Neural cell (in vitro differentiated cells): Measurements from ENCODE around the gene GBE1. TPM values are rescaled to one million over a fixed set of nuclear protein-coding genes. Genes with fewer than 3 reads are reported as not detected.

Experiments used
- H2AFZ ChIP-seq: fragments of 200-600, 300-800 bp; sonication (generic), shearing (Covaris generic); 2 replicates; pipeline ENCODE4 v1.6.0; 2014; ENCODE audit warnings: low read depth, mild to moderate bottlenecking, antibody characterized with exemption, low read length, moderate library complexity
- H3F3A ChIP-seq: fragments of 200-600 bp; shearing (Covaris generic); 2 replicates; pipeline ENCODE4 v1.6.1; 2016; ENCODE audit warnings: mild to moderate bottlenecking, moderate library complexity, mixed read lengths, antibody characterized with exemption, low read length; ENCODE audit not compliant: insufficient read depth, poor library complexity, severe bottlenecking
- H3K27ac ChIP-seq: fragments of 200-600, 300-800 bp; sonication (generic), shearing (Covaris generic); 2 replicates; pipeline ENCODE4 v1.5.1; 2014; ENCODE audit warnings: mild to moderate bottlenecking, low read length, moderate library complexity
- H3K27me3 ChIP-seq: fragments of 300-800, 200-600 bp; sonication (generic), shearing (Covaris generic); 2 replicates; pipeline ENCODE4 v1.6.0; 2014; ENCODE audit warnings: mild to moderate bottlenecking, low read depth, low read length, moderate library complexity; ENCODE audit not compliant: insufficient read depth
- H3K36me3 ChIP-seq: fragments of 300-800, 200-600 bp; sonication (generic), shearing (Covaris generic); 2 replicates; pipeline ENCODE4 v1.5.1; 2014; ENCODE audit warnings: mild to moderate bottlenecking, antibody characterized with exemption, low read length, moderate library complexity; ENCODE audit not compliant: insufficient read depth
- H3K4me2 ChIP-seq: fragments of 300-800, 200-600 bp; sonication (generic), shearing (Covaris generic); 2 replicates; pipeline ENCODE4 v1.6.0; 2014; ENCODE audit warnings: mild to moderate bottlenecking, low read length
- H3K4me3 ChIP-seq: fragments of 300-800, 200-600 bp; sonication (generic), shearing (Covaris generic); 2 replicates; pipeline ENCODE4 v1.5.1; 2014; ENCODE audit warnings: mild to moderate bottlenecking, low read length, moderate library complexity
- H3K79me2 ChIP-seq: fragments of 200-600 bp; shearing (Covaris generic); replicated peaks from 2 replicates; pipeline ENCODE4 v1.6.0; 2014; ENCODE audit warnings: mild to moderate bottlenecking, low read length, moderate library complexity; ENCODE audit not compliant: insufficient read depth
- H3K9ac ChIP-seq: fragments of 300-800, 200-600 bp; sonication (generic), shearing (Covaris generic); 2 replicates; pipeline ENCODE4 v1.6.1; 2016; ENCODE audit warnings: mild to moderate bottlenecking, low read length, mixed read lengths
- H3K9me2 ChIP-seq: fragments of 200-600 bp; shearing (Covaris generic); 2 replicates; pipeline ENCODE4 v1.6.1; 2016; ENCODE audit warnings: mild to moderate bottlenecking, low read length, mixed read lengths; ENCODE audit not compliant: insufficient read depth
- H3K9me3 ChIP-seq: fragments of 200-600, 300-800 bp; sonication (generic), shearing (Covaris generic); 2 replicates; pipeline ENCODE4 v1.6.1; 2016; ENCODE audit warnings: mild to moderate bottlenecking, mixed run types, low read length, moderate library complexity, mixed read lengths
- H4K20me1 ChIP-seq: fragments of 200-600 bp; shearing (Covaris generic); 2 replicates; pipeline ENCODE4 v1.6.1; 2016; ENCODE audit warnings: mild to moderate bottlenecking, mixed run types; ENCODE audit not compliant: insufficient read depth
- CTCF ChIP-seq: fragments of 450-650 bp; IDR thresholded peaks from 2 replicates; pipeline ENCODE4 v1.5.1; 2014; ENCODE audit warnings: antibody characterized with exemption, mild to moderate bottlenecking, moderate library complexity; ENCODE audit not compliant: poor library complexity, severe bottlenecking
- EP300 ChIP-seq: fragments of 450-650 bp; conservative IDR thresholded peaks from 2 replicates; pipeline ENCODE4 v1.6.1; 2014; ENCODE audit warnings: antibody characterized with exemption, mild to moderate bottlenecking, moderate library complexity; ENCODE audit not compliant: poor library complexity, severe bottlenecking
- EZH2 ChIP-seq: fragments of 200-600, 300-800 bp; shearing (Covaris generic), sonication (generic); IDR thresholded peaks from 2 replicates; pipeline ENCODE4 v1.6.1; 2014; ENCODE audit warnings: antibody characterized with exemption, low read length, borderline replicate concordance, mild to moderate bottlenecking; ENCODE audit not compliant: insufficient read depth, poor library complexity, severe bottlenecking
- MXI1 ChIP-seq: fragments of 450-650 bp; conservative IDR thresholded peaks from 2 replicates; pipeline ENCODE4 v1.6.1; 2014; ENCODE audit warnings: antibody characterized with exemption, mild to moderate bottlenecking; ENCODE audit not compliant: poor library complexity, severe bottlenecking
- POLR2AphosphoS5 ChIP-seq: IDR thresholded peaks from 2 replicates; pipeline ENCODE4 v1.6.1; 2012
- RAD21 ChIP-seq: fragments of 450-650 bp; conservative IDR thresholded peaks from 2 replicates; pipeline ENCODE4 v1.6.1; 2014; ENCODE audit warnings: antibody characterized with exemption, mild to moderate bottlenecking, moderate library complexity
- REST ChIP-seq: IDR thresholded peaks from 2 replicates; pipeline ENCODE4 v1.6.1; 2012; ENCODE audit warnings: borderline replicate concordance
- SMC3 ChIP-seq: fragments of 450-650 bp; conservative IDR thresholded peaks from 2 replicates; pipeline ENCODE4 v1.6.1; 2014; ENCODE audit warnings: antibody characterized with exemption, mild to moderate bottlenecking, moderate library complexity; ENCODE audit not compliant: poor library complexity
- TAF1 ChIP-seq: IDR thresholded peaks from 2 replicates; pipeline ENCODE4 v1.6.1; 2012; ENCODE audit warnings: low read depth
- polyA plus RNA-seq: library from polyadenylated mRNA; depleted of rRNA; stranded (reverse); fragments of >200 nt; gene quantifications from 2 replicates; pipeline ENCODE4 v1.2.3, GENCODE V29; 2014

GBE1 gene
- polyA plus RNA-seq, 1 donor from 2014 or later, result 2.4 TPM

GRCh38 chr3:81545572-81545971 is 215.9 kb downstream of the GBE1 start:
- H3K4me3 ChIP-seq, result no peak overlapping the region
- no peaks in the 10 kb centered on the region for H3K79me2 ChIP-seq
- H2AFZ ChIP-seq, result no peak overlapping the region
- H3K9ac ChIP-seq, result no peak overlapping the region
- H3K9me2 ChIP-seq, result no peaks in the 10 kb centered on the region
- no peaks in the 10 kb centered on the region for H3F3A ChIP-seq
- TF ChIP-seq SMC3, result no peak
- no peak for TF ChIP-seq CTCF
- no peak for TF ChIP-seq REST
- no peaks in the 10 kb centered on the region for H3K9me3 ChIP-seq
- H3K36me3 ChIP-seq, result no peaks in the 10 kb centered on the region
- no peak overlapping the region for H3K4me2 ChIP-seq
- no peaks in the 10 kb centered on the region for H3K27me3 ChIP-seq
- no peaks in the 10 kb centered on the region for H4K20me1 ChIP-seq
- H3K27ac ChIP-seq, result no peak overlapping the region

- Histone ChIP-seq H3K27ac (no peak overlapping the region), H2AFZ (no peak overlapping the region), H3K9ac (no peak overlapping the region), H3K9me2 (no peaks in the 10 kb centered on the region), H3K79me2 (no peaks in the 10 kb centered on the region), H3F3A (no peaks in the 10 kb centered on the region), H3K4me3 (no peak overlapping the region), H3K27me3 (no peaks in the 10 kb centered on the region), H3K36me3 (no peaks in the 10 kb centered on the region), H3K9me3 (no peaks in the 10 kb centered on the region), H4K20me1 (no peaks in the 10 kb centered on the region), H3K4me2 (no peak overlapping the region)
- TF ChIP-seq TAF1, result no peak
- no peak for TF ChIP-seq EZH2
Measured at GRCh38 chr3:81544385-81544784, 217.1 kb downstream of the GBE1 start.

GRCh38 chr3:81540787-81541186 is 220.7 kb downstream of the GBE1 start:
- no peaks in the 10 kb centered on the region for H3K36me3 ChIP-seq
- TF ChIP-seq EP300 (no peak), MXI1 (no peak), REST (no peak), TAF1 (no peak), EZH2 (no peak), RAD21 (no peak), SMC3 (no peak), POLR2AphosphoS5 (no peak), CTCF (no peak)

More at GRCh38 chr3:81540787-81541186, 220.7 kb downstream of the GBE1 start:
- H3K4me2 ChIP-seq, result no peak overlapping the region
- H3K27me3 ChIP-seq, result no peaks in the 10 kb centered on the region
- no peaks in the 10 kb centered on the region for H3F3A ChIP-seq
- H3K9me3 ChIP-seq, result no peaks in the 10 kb centered on the region
- H3K9ac ChIP-seq, result no peak overlapping the region
- H3K4me3 ChIP-seq, result no peak overlapping the region
- H2AFZ ChIP-seq, result no peak overlapping the region
- no peaks in the 10 kb centered on the region for H3K79me2 ChIP-seq
- H4K20me1 ChIP-seq, result no peaks in the 10 kb centered on the region
- no peaks in the 10 kb centered on the region for H3K9me2 ChIP-seq
- no peak overlapping the region for H3K27ac ChIP-seq
